Stomach (tissue), 4 donors: ENCODE results near the gene CCND2.

ENCODE experiments used
- CTCF ChIP-seq, 7 experiments: fragments of 450-650 bp in 4 of 7; fragments of 200-600 bp in 3 of 7; sonication (generic) in 3 of 7; IDR thresholded peaks; one replicate each; pipeline ENCODE4 v1.5.1; 2016 to 2019; ENCODE audit warnings: antibody characterized with exemption in 7 of 7, control low read depth in 2 of 7, mild to moderate bottlenecking in 1 of 7
- POLR2A ChIP-seq, 4 donors: fragments of 450-650 bp; IDR thresholded peaks; one replicate each; pipeline ENCODE4 v1.6.1; 2016; ENCODE audit warnings: antibody characterized with exemption in 4 of 4, control low read depth in 2 of 4, mild to moderate bottlenecking in 1 of 4, moderate library complexity in 1 of 4

- TF ChIP-seq POLR2A (IDR thresholded peaks at IDR 0.05) (no peak), CTCF (IDR thresholded peaks at IDR 0.05) (no peak)
Measured at GRCh38 chr12:4271717-4272423, 1.7 kb upstream of the CCND2 start.
